Skeletal muscle cell (primary cell): ENCODE measurements around the gene SEMA6B.
"Not testable (repeated sequence)": the region's sequence is repeated elsewhere in the genome, so short reads cannot be mapped to it uniquely, and the experiment has no call there.

Experiments
- DNase-seq: peaks from one replicate; pipeline ENCODE4 v3.0.0-alpha.2; 2010; ENCODE audit warnings: low read depth
- H3K4me3 ChIP-seq: 2 replicates; pipeline ENCODE4 v1.5.1; 2011; ENCODE audit warnings: low read depth, mild to moderate bottlenecking, control low read depth, low read length, moderate library complexity

Gene SEMA6B

GRCh38 chr19:4577020-4577782 is 17.7 kb upstream of the SEMA6B start:
- no peak for DNase-seq
- H3K4me3 ChIP-seq: no peak overlapping the region

GRCh38 chr19:4576016-4576933 is 16.8 kb upstream of the SEMA6B start:
- no peak overlapping the region for H3K4me3 ChIP-seq
- no peak for DNase-seq

- DNase-seq: peak; percentile 98
These were observed 16.0 kb upstream of the SEMA6B start for GRCh38 chr19:4575267-4576015.

GRCh38 chr19:4573682-4574081 is 14.2 kb upstream of the SEMA6B start:
- H3K4me3 ChIP-seq: no peak overlapping the region
- no peak for DNase-seq

More at GRCh38 chr19:4575267-4576015, 16.0 kb upstream of the SEMA6B start:
- H3K4me3 ChIP-seq: no peak overlapping the region

GRCh38 chr19:4571305-4571917 is 11.9 kb upstream of the SEMA6B start:
- H3K4me3 ChIP-seq: no peak overlapping the region
- DNase-seq: no peak

GRCh38 chr19:4570916-4571304 is 11.4 kb upstream of the SEMA6B start:
- H3K4me3 ChIP-seq: no peak overlapping the region
- no peak for DNase-seq

- no peak for DNase-seq
- no peak overlapping the region for H3K4me3 ChIP-seq
These were observed 10.9 kb upstream of the SEMA6B start for GRCh38 chr19:4570402-4570801.

GRCh38 chr19:4568886-4569285 is 9.4 kb upstream of the SEMA6B start:
- no peak overlapping the region for H3K4me3 ChIP-seq
- DNase-seq: no peak

GRCh38 chr19:4567584-4568071 is 8.1 kb upstream of the SEMA6B start:
- DNase-seq: no peak
- no peak overlapping the region for H3K4me3 ChIP-seq

- H3K4me3 ChIP-seq: no peak overlapping the region
- no peak for DNase-seq
These were observed 7.0 kb upstream of the SEMA6B start for GRCh38 chr19:4566402-4567051.

- not testable (repeated sequence) for H3K4me3 ChIP-seq, DNase-seq
These were observed 4.1 kb upstream of the SEMA6B start for GRCh38 chr19:4563562-4563961.

- H3K4me3 ChIP-seq, DNase-seq: not testable (repeated sequence)
These were observed 2.6 kb upstream of the SEMA6B start for GRCh38 chr19:4562085-4562484.

GRCh38 chr19:4557971-4558941 is 1.2 kb downstream of the SEMA6B start:
- DNase-seq: no peak
- no peak overlapping the region for H3K4me3 ChIP-seq

- no peak for DNase-seq
- H3K4me3 ChIP-seq: no peak overlapping the region
These were observed 2.1 kb downstream of the SEMA6B start for GRCh38 chr19:4557144-4557970.

- H3K4me3 ChIP-seq: no peak overlapping the region
- DNase-seq: no peak
These were observed 2.8 kb downstream of the SEMA6B start for GRCh38 chr19:4556597-4557127.

GRCh38 chr19:4555657-4556561 is 3.6 kb downstream of the SEMA6B start:
- no peak for DNase-seq
- no peak overlapping the region for H3K4me3 ChIP-seq
